GM23338 (cell line): ENCODE results near the gene SHISA6. TPM values are rescaled to one million over a fixed set of nuclear protein-coding genes. Genes with fewer than 3 reads are reported as not detected.

Experiments used
- ATAC-seq: fragments of 200-7000 bp; cut with Tn5 transposase; 3 replicates; pipeline ENCODE4 v1.9.1; 2020
- DNase-seq: peaks from one replicate; pipeline ENCODE4 v3.0.0-alpha.2; 2015; ENCODE audit warnings: low spot score
- H2AFZ ChIP-seq: fragments of 200-600 bp; sonication (generic); 2 replicates; pipeline ENCODE4 v1.8.0; 2016; ENCODE audit warnings: antibody characterized with exemption, mild to moderate bottlenecking, moderate library complexity
- H3F3A ChIP-seq: fragments of 200-600 bp; sonication (generic); replicated peaks from 2 replicates; pipeline ENCODE4 v1.8.0; 2017; ENCODE audit warnings: antibody characterized with exemption, mixed run types, low read depth
- H3K27ac ChIP-seq: fragments of 200-600 bp; sonication (generic); 2 replicates; pipeline ENCODE4 v1.6.1; 2016; ENCODE audit warnings: low read depth
- H3K27me3 ChIP-seq: fragments of 200-600 bp; sonication (generic); 2 replicates; pipeline ENCODE4 v1.8.0; 2016; ENCODE audit warnings: mild to moderate bottlenecking, mixed run types, moderate library complexity; ENCODE audit not compliant: insufficient read depth
- H3K36me3 ChIP-seq: fragments of 200-600 bp; sonication (generic); 2 replicates; pipeline ENCODE4 v1.8.0; 2016; ENCODE audit warnings: mild to moderate bottlenecking; ENCODE audit not compliant: insufficient read depth
- H3K4me1 ChIP-seq: fragments of 200-600 bp; sonication (generic); 2 replicates; pipeline ENCODE4 v1.8.0; 2016; ENCODE audit warnings: mild to moderate bottlenecking, moderate library complexity; ENCODE audit not compliant: insufficient read depth
- H3K4me2 ChIP-seq: fragments of 200-600 bp; sonication (generic); 2 replicates; pipeline ENCODE4 v1.7.1; 2017; ENCODE audit warnings: mixed run types
- H3K4me3 ChIP-seq: fragments of 200-600 bp; sonication (generic); 2 replicates; pipeline ENCODE4 v1.6.1; 2016; ENCODE audit warnings: mixed run types
- H3K79me2 ChIP-seq: fragments of 200-600 bp; sonication (generic); replicated peaks from 2 replicates; pipeline ENCODE4 v1.8.0; 2017; ENCODE audit warnings: mild to moderate bottlenecking; ENCODE audit not compliant: insufficient read depth
- H3K9me2 ChIP-seq: fragments of 200-600 bp; sonication (generic); 2 replicates; pipeline ENCODE4 v1.8.0; 2017; ENCODE audit not compliant: insufficient read depth
- H4K20me1 ChIP-seq: fragments of 200-600 bp; sonication (generic); replicated peaks from 2 replicates; pipeline ENCODE4 v1.8.0; 2017; ENCODE audit warnings: mild to moderate bottlenecking; ENCODE audit not compliant: insufficient read depth
- H3K27ac Mint-ChIP-seq: 2 replicates; pipeline ENCODE4 v1.8.0; 2020; ENCODE audit warnings: inconsistent platforms, mild to moderate bottlenecking, moderate library complexity, mixed read lengths
- H3K27me3 Mint-ChIP-seq: 3 replicates; pipeline ENCODE4 v1.8.0; 2022; ENCODE audit warnings: low read depth, mild to moderate bottlenecking, moderate library complexity, mixed read lengths, inconsistent platforms; ENCODE audit not compliant: insufficient read depth, poor library complexity
- H3K36me3 Mint-ChIP-seq: 3 replicates; pipeline ENCODE4 v1.8.0; 2021; ENCODE audit warnings: low read depth, mild to moderate bottlenecking, inconsistent platforms, moderate library complexity, mixed read lengths
- H3K4me1 Mint-ChIP-seq: 3 replicates; pipeline ENCODE4 v1.8.0; 2020; ENCODE audit warnings: mild to moderate bottlenecking, inconsistent platforms, mixed read lengths
- H3K4me3 Mint-ChIP-seq: 3 replicates; pipeline ENCODE4 v1.8.0; 2021; ENCODE audit warnings: moderate library complexity, mild to moderate bottlenecking, inconsistent platforms, mixed read lengths
- H3K9me3 Mint-ChIP-seq: 3 replicates; pipeline ENCODE4 v1.8.0; 2020; ENCODE audit warnings: moderate library complexity, mild to moderate bottlenecking, inconsistent platforms, mixed read lengths
- CREB1 ChIP-seq: fragments of 250-450 bp; sonication (Bioruptor Pico); IDR thresholded peaks from 2 replicates; pipeline ENCODE4 v1.5.0; 2020; ENCODE audit warnings: low read depth, mild to moderate bottlenecking, moderate library complexity
- ETS1 ChIP-seq: IDR thresholded peaks from 2 replicates; pipeline ENCODE4 v1.6.1; 2016; ENCODE audit warnings: antibody characterized with exemption
- EZH2 ChIP-seq: fragments of 200-600 bp; sonication (generic); IDR thresholded peaks from one replicate; pipeline ENCODE4 v1.8.0; 2017; ENCODE audit warnings: antibody characterized with exemption, mild to moderate bottlenecking, low read depth; ENCODE audit not compliant: unreplicated experiment
- EZH2phosphoT487 ChIP-seq: fragments of 200-600 bp; sonication (generic); IDR thresholded peaks from one replicate; pipeline ENCODE4 v1.8.1; 2018; ENCODE audit warnings: antibody characterized with exemption; ENCODE audit not compliant: unreplicated experiment
- JUNB ChIP-seq: IDR thresholded peaks from one replicate; pipeline ENCODE4 v1.6.1; 2016; ENCODE audit warnings: antibody characterized with exemption; ENCODE audit not compliant: unreplicated experiment
- NANOG ChIP-seq: IDR thresholded peaks from 2 replicates; pipeline ENCODE4 v1.6.1; 2016; ENCODE audit warnings: antibody characterized with exemption, borderline replicate concordance
- POLR2AphosphoS5 ChIP-seq: IDR thresholded peaks from 2 replicates; pipeline ENCODE4 v1.6.1; 2016; ENCODE audit warnings: antibody characterized with exemption, low read depth
- ZNF114 ChIP-seq: fragments of 250-450 bp; sonication (Bioruptor Pico); IDR thresholded peaks from 2 replicates; pipeline ENCODE4 v1.5.0; 2020; ENCODE audit warnings: mild to moderate bottlenecking, moderate library complexity
- ZNF331 ChIP-seq: fragments of 250-450 bp; sonication (Bioruptor Pico); IDR thresholded peaks from 2 replicates; pipeline ENCODE4 v1.5.0; 2020; ENCODE audit warnings: low read depth, mild to moderate bottlenecking, moderate library complexity
- long read RNA-seq: library from polyadenylated mRNA; unstranded; transcript quantifications from one replicate; pipeline ENCODE4 v2.0.0, GENCODE V29; 2020; ENCODE audit not compliant: unreplicated experiment
- polyA plus RNA-seq: library from polyadenylated mRNA; unstranded; fragments of >200 nt; fragmentation: Nextera tagmentation; extraction: Ambion mirVana; gene quantifications from 2 replicates; pipeline ENCODE4 v1.2.1, GENCODE V29; 2016
- total RNA-seq: library from RNA; depleted of rRNA; stranded (reverse); fragments of >200 nt; shearing (Covaris generic); gene quantifications from 2 replicates; pipeline ENCODE4 v1.2.3, GENCODE V29; 2014; rRNA removed
- TF ChIP-seq, protein P1 (sequence below): IDR thresholded peaks from one replicate; pipeline ENCODE4 v1.6.1; 2018; ENCODE audit warnings: antibody characterized with exemption; ENCODE audit not compliant: unreplicated experiment
- TF ChIP-seq, protein P2 (sequence below), 2 experiments: fragments of 200-600 bp in 1 of 2; sonication (generic) in 1 of 2; conservative IDR thresholded peaks; 2 replicates each; pipeline versions ENCODE4 v1.5.1 to v1.6.1; 2016 to 2017; ENCODE audit warnings: antibody characterized with exemption in 2 of 2, low read depth in 2 of 2, mild to moderate bottlenecking in 2 of 2, moderate library complexity in 1 of 2

SHISA6 gene
- total RNA-seq (0.52 TPM in 1 of 2 replicates, not detected in the other), polyA plus RNA-seq (not detected in 2 replicates)
- long read RNA-seq: 0 reads

DNA sequence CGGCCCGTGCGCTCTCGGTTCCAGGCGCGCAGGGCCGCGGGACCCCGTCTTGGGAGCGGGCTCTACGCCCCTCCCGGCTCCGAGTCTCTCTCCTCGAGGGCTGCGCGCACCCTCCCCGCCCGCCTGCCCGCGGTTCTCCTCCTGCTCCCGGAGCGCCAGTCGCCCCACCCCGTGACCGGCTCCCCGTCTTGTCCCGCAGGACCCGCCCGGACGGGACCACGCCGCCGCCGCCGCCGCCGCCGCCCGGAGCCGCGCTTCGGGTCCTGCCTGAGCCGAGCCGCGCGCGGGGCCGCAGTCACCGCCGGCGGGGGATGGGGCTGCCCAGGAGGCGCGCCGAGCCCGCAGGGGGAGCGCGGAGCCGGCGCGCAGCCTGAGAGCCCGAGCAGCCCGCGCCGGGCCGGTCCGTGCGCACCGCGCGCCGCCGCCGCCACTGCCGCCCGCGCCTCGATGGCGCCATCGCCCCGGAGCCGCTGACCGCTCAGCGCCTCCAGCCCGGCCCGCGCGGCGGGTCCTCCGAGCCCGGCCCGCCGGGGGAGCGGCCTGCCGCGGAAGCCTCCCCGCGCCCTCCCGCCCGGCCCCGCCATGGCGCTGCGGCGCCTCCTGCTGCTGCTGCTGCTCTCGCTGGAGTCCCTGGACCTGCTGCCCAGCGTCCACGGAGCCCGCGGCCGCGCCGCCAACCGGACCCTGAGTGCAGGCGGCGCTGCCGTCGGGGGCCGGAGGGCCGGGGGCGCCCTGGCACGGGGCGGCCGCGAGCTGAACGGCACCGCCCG lies at the start of gene SHISA6:
Gene SHISA6, plus strand, starts transcription at position 373 of the 770 bp plus-strand sequence.
- no peaks in the 10 kb centered on the region for H3K79me2 ChIP-seq
- H3K36me3 Mint-ChIP-seq: peaks cover 37% of the 10 kb centered on the region
- H3F3A ChIP-seq: no peaks in the 10 kb centered on the region
- peak within 1 kb of the TSS; percentile 70; the same call in 1 of the 2 replicates for H3K4me2 ChIP-seq
- peak; percentile 43 for DNase-seq
- peak; percentile 68 for ATAC-seq
- H3K27me3 ChIP-seq: peaks cover 57% of the 10 kb centered on the region
- peak within 1 kb of the TSS; percentile 49 for H3K4me3 ChIP-seq
- no peaks in the 10 kb centered on the region for H4K20me1 ChIP-seq
- H3K4me1 ChIP-seq: no peaks in the 10 kb centered on the region
- TF ChIP-seq NANOG: no peak
- H3K9me2 ChIP-seq: 0 out of 2 replicates have a peak, but pooled peaks cover 4% of the 10 kb centered on the region
- no peak within 1 kb of the TSS for H3K27ac ChIP-seq
- H3K27ac Mint-ChIP-seq: no peak within 1 kb of the TSS
- no peaks in the 10 kb centered on the region for H3K4me1 Mint-ChIP-seq
- peak within 1 kb of the TSS; percentile 43; the same call in 1 of the 2 replicates for H2AFZ ChIP-seq
- H3K27me3 Mint-ChIP-seq: peaks cover 29% of the 10 kb centered on the region
- no peak within 1 kb of the TSS; the same call in 2 of the 3 replicates for H3K4me3 Mint-ChIP-seq
- peaks cover 83% of the 10 kb centered on the region for H3K9me3 Mint-ChIP-seq
- no peaks in the 10 kb centered on the region for H3K36me3 ChIP-seq

DNA sequence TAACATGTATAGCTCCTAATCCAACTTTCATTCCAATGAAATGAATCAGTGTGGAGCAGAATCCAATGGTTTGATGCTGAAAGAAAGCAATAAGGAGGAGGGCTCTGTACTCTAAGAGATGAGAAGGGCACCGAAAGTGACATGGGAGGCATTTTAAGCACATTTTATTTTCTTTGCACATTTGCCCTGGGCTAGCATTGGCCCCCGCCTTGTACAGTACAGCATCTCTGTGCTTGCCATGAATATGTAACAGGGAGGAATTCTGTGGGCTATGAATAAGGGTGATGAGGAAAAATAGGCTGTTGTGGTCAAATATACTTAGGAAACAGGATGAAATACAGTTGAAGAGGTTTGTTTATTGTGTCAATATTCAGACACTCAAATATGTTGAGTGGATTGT lies 45.2 kb upstream of the SHISA6 start:
- Mint-ChIP-seq H3K36me3 (peaks cover 24% of the 10 kb centered on the region; the same call in 2 of the 3 replicates), H3K9me3 (peaks cover 95% of the 10 kb centered on the region), H3K27ac (no peak overlapping the region), H3K27me3 (peaks cover 8% of the 10 kb centered on the region), H3K4me3 (no peak overlapping the region), H3K4me1 (no peaks in the 10 kb centered on the region)
- H3K79me2 ChIP-seq: no peaks in the 10 kb centered on the region
- no peaks in the 10 kb centered on the region for H3K9me2 ChIP-seq
- no peaks in the 10 kb centered on the region for H4K20me1 ChIP-seq
- no peak for DNase-seq
- no peaks in the 10 kb centered on the region for H3K4me1 ChIP-seq
- H3K36me3 ChIP-seq: peaks cover 4% of the 10 kb centered on the region
- no peak overlapping the region for H3K4me2 ChIP-seq
- no peaks in the 10 kb centered on the region for H3K27me3 ChIP-seq
- ATAC-seq: no peak
- H3F3A ChIP-seq: no peaks in the 10 kb centered on the region
- no peak overlapping the region for H2AFZ ChIP-seq
- no peak overlapping the region for H3K4me3 ChIP-seq
- no peak overlapping the region for H3K27ac ChIP-seq
- no peak for TF ChIP-seq CREB1 (CRISPR knock-in tag)
- TF ChIP-seq EZH2phosphoT487: no peak
- no peak for TF ChIP-seq JUNB
- TF ChIP-seq, protein P1, sequence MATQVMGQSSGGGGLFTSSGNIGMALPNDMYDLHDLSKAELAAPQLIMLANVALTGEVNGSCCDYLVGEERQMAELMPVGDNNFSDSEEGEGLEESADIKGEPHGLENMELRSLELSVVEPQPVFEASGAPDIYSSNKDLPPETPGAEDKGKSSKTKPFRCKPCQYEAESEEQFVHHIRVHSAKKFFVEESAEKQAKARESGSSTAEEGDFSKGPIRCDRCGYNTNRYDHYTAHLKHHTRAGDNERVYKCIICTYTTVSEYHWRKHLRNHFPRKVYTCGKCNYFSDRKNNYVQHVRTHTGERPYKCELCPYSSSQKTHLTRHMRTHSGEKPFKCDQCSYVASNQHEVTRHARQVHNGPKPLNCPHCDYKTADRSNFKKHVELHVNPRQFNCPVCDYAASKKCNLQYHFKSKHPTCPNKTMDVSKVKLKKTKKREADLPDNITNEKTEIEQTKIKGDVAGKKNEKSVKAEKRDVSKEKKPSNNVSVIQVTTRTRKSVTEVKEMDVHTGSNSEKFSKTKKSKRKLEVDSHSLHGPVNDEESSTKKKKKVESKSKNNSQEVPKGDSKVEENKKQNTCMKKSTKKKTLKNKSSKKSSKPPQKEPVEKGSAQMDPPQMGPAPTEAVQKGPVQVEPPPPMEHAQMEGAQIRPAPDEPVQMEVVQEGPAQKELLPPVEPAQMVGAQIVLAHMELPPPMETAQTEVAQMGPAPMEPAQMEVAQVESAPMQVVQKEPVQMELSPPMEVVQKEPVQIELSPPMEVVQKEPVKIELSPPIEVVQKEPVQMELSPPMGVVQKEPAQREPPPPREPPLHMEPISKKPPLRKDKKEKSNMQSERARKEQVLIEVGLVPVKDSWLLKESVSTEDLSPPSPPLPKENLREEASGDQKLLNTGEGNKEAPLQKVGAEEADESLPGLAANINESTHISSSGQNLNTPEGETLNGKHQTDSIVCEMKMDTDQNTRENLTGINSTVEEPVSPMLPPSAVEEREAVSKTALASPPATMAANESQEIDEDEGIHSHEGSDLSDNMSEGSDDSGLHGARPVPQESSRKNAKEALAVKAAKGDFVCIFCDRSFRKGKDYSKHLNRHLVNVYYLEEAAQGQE: no peak
- TF ChIP-seq NANOG: no peak
- no peak for TF ChIP-seq POLR2AphosphoS5
- TF ChIP-seq ZNF331 (CRISPR knock-in tag): no peak
- TF ChIP-seq ZNF114 (CRISPR knock-in tag): no peak
- TF ChIP-seq ETS1: no peak
- TF ChIP-seq, protein P2, sequence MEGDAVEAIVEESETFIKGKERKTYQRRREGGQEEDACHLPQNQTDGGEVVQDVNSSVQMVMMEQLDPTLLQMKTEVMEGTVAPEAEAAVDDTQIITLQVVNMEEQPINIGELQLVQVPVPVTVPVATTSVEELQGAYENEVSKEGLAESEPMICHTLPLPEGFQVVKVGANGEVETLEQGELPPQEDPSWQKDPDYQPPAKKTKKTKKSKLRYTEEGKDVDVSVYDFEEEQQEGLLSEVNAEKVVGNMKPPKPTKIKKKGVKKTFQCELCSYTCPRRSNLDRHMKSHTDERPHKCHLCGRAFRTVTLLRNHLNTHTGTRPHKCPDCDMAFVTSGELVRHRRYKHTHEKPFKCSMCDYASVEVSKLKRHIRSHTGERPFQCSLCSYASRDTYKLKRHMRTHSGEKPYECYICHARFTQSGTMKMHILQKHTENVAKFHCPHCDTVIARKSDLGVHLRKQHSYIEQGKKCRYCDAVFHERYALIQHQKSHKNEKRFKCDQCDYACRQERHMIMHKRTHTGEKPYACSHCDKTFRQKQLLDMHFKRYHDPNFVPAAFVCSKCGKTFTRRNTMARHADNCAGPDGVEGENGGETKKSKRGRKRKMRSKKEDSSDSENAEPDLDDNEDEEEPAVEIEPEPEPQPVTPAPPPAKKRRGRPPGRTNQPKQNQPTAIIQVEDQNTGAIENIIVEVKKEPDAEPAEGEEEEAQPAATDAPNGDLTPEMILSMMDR (conservative IDR thresholded peaks at IDR 0.05; ENCODE audit: low read depth in 2 of 2): no peak
- TF ChIP-seq EZH2: no peak
